Hepatocyte (in vitro differentiated cells): ENCODE measurements around the gene ADRM1. TPM values are rescaled to one million over a fixed set of nuclear protein-coding genes. Genes with fewer than 3 reads are reported as not detected.

Experiments used
- DNase-seq: peaks from one replicate; pipeline ENCODE4 v3.0.0-alpha.2; 2016; ENCODE audit warnings: low spot score
- H2AFZ ChIP-seq: fragments of 200-600 bp; sonication (generic); 2 replicates; pipeline ENCODE4 v1.6.0; 2016; ENCODE audit warnings: antibody characterized with exemption, mild to moderate bottlenecking
- H3K27ac ChIP-seq: fragments of 200-600 bp; sonication (generic); 2 replicates; pipeline ENCODE4 v1.5.1; 2016; ENCODE audit warnings: mild to moderate bottlenecking
- H3K27me3 ChIP-seq: fragments of 200-600 bp; sonication (generic); 2 replicates; pipeline ENCODE4 v1.6.1; 2016
- H3K36me3 ChIP-seq: fragments of 200-600 bp; sonication (generic); replicated peaks from 2 replicates; pipeline ENCODE4 v1.5.1; 2016; ENCODE audit warnings: low read depth; ENCODE audit not compliant: insufficient read depth
- H3K4me1 ChIP-seq: fragments of 200-600 bp; sonication (generic); 2 replicates; pipeline ENCODE4 v1.5.1; 2016; ENCODE audit warnings: mild to moderate bottlenecking, moderate library complexity; ENCODE audit not compliant: insufficient read depth
- H3K4me2 ChIP-seq: fragments of 200-600 bp; sonication (generic); 2 replicates; pipeline ENCODE4 v1.6.0; 2016
- H3K4me3 ChIP-seq: fragments of 200-600 bp; sonication (generic); 2 replicates; pipeline ENCODE4 v1.5.1; 2016; ENCODE audit warnings: mild to moderate bottlenecking
- H3K79me2 ChIP-seq: fragments of 200-600 bp; sonication (generic); 2 replicates; pipeline ENCODE4 v1.6.0; 2017; ENCODE audit warnings: mild to moderate bottlenecking
- H3K9me2 ChIP-seq: fragments of 200-600 bp; sonication (generic); replicated peaks from 2 replicates; pipeline ENCODE4 v1.6.0; 2017; ENCODE audit warnings: mild to moderate bottlenecking; ENCODE audit not compliant: insufficient read depth
- H3K9me3 ChIP-seq: fragments of 200-600 bp; sonication (generic); 2 replicates; pipeline ENCODE4 v1.5.1; 2016; ENCODE audit warnings: low read depth, mild to moderate bottlenecking
- H4K20me1 ChIP-seq: fragments of 200-600 bp; sonication (generic); 2 replicates; pipeline ENCODE4 v1.6.0; 2016; ENCODE audit warnings: mild to moderate bottlenecking; ENCODE audit not compliant: insufficient read depth, poor library complexity, severe bottlenecking
- EZH2 ChIP-seq: fragments of 200-600 bp; sonication (generic); IDR thresholded peaks from 2 replicates; pipeline ENCODE4 v1.6.1; 2016; ENCODE audit warnings: antibody characterized with exemption, mild to moderate bottlenecking, borderline replicate concordance
- EZH2phosphoT487 ChIP-seq: fragments of 200-600 bp; sonication (generic); IDR thresholded peaks from one replicate; pipeline ENCODE4 v1.6.1; 2018; ENCODE audit warnings: antibody characterized with exemption, mild to moderate bottlenecking, low read depth, moderate library complexity; ENCODE audit not compliant: unreplicated experiment, severe bottlenecking
- WGBS: methylation state at CpG from one replicate; pipeline ENCODE4 v1.1.6; 2016; ENCODE audit warnings: low lambda C conversion rate; ENCODE audit errors: missing lambda C conversion rate; 5-methylcytosine and 5-hydroxymethylcytosine counted together
- polyA plus RNA-seq: library from polyadenylated mRNA; unstranded; fragments of >200 nt; fragmentation: Nextera tagmentation; extraction: Ambion mirVana; gene quantifications from 2 replicates; pipeline ENCODE4 v1.2.1, GENCODE V29; 2016
- total RNA-seq: library from RNA; depleted of rRNA; stranded (reverse); fragments of >200 nt; gene quantifications from 2 replicates; pipeline ENCODE4 v1.2.3, GENCODE V29; 2014
- TF ChIP-seq, protein P1 (sequence below): fragments of 200-600 bp; sonication (generic); IDR thresholded peaks from 2 replicates; pipeline ENCODE4 v1.5.1; 2016; ENCODE audit warnings: antibody characterized with exemption, mild to moderate bottlenecking; ENCODE audit not compliant: poor library complexity

ADRM1 gene
- total and polyA plus RNA-seq, 2 experiments from 2014 or later = 103 to 144 TPM

DNA sequence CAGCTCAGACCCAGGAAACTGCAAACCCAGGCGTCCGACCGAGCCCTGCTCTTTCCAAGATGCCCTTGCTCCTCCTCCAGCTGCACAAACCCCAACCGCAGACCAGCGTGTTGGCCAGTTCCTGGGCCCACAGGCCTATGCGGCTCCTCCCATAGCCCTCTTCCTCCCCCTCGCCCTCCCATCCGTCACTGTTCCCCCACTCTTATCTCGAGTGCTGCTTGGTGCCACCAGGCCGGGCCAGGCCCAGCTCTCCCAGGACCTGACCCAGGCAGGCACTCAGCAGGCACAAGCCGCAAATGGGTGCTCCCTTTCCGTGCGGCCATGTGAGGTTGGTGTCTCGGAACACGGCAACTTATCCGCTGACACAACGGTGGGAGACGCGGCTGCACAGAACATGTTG lies 28.6 kb downstream of the ADRM1 start:
- Histone ChIP-seq H3K36me3 (no peaks in the 10 kb centered on the region), H3K9me3 (no peaks in the 10 kb centered on the region), H3K27ac (no peak overlapping the region), H3K4me2 (no peak overlapping the region), H3K79me2 (no peaks in the 10 kb centered on the region), H3K4me1 (no peaks in the 10 kb centered on the region), H3K27me3 (no peaks in the 10 kb centered on the region), H3K4me3 (no peak overlapping the region), H2AFZ (no peak overlapping the region), H3K9me2 (no peaks in the 10 kb centered on the region), H4K20me1 (no peaks in the 10 kb centered on the region)
- 96% methylated on average over 17 of the region's 19 CpGs for WGBS
- TF ChIP-seq EZH2 (no peak), EZH2phosphoT487 (no peak)
- TF ChIP-seq, protein P1, sequence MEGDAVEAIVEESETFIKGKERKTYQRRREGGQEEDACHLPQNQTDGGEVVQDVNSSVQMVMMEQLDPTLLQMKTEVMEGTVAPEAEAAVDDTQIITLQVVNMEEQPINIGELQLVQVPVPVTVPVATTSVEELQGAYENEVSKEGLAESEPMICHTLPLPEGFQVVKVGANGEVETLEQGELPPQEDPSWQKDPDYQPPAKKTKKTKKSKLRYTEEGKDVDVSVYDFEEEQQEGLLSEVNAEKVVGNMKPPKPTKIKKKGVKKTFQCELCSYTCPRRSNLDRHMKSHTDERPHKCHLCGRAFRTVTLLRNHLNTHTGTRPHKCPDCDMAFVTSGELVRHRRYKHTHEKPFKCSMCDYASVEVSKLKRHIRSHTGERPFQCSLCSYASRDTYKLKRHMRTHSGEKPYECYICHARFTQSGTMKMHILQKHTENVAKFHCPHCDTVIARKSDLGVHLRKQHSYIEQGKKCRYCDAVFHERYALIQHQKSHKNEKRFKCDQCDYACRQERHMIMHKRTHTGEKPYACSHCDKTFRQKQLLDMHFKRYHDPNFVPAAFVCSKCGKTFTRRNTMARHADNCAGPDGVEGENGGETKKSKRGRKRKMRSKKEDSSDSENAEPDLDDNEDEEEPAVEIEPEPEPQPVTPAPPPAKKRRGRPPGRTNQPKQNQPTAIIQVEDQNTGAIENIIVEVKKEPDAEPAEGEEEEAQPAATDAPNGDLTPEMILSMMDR = no peak
- DNase-seq = no peak

DNA sequence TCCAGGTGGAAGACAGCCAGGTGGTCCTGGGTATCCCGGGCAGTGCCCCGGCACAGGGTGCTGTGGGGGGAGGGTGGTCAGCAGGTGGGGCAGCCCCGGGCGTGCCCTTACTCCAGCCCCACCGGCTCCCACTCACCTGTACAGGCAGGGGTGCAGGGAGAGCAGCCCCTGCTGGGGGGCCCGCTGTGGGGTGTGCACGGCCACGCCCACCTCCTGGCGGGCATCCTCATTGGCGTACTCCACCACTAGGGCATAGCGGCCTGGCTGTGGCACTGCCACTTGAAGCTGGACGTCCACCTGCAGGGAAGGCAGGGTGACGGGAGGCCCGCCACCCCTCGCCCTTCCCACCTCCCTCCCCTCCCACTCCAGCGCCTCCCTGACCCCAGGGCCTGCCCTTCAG lies 29.6 kb downstream of the ADRM1 start:
- no peak overlapping the region for H3K4me3 ChIP-seq
- H3K27ac ChIP-seq = no peak overlapping the region
- H3K9me2 ChIP-seq = no peaks in the 10 kb centered on the region
- DNase-seq = no peak
- H3K27me3 ChIP-seq = no peaks in the 10 kb centered on the region
- no peak overlapping the region for H2AFZ ChIP-seq
- no peaks in the 10 kb centered on the region for H3K36me3 ChIP-seq
- H3K79me2 ChIP-seq = no peaks in the 10 kb centered on the region
- 91% methylated on average over 4 of the region's 16 CpGs for WGBS
- H4K20me1 ChIP-seq = no peaks in the 10 kb centered on the region
- H3K9me3 ChIP-seq = no peaks in the 10 kb centered on the region
- H3K4me2 ChIP-seq = no peak overlapping the region
- no peak for TF ChIP-seq EZH2phosphoT487
- TF ChIP-seq, protein P1 = no peak
- no peak for TF ChIP-seq EZH2
- H3K4me1 ChIP-seq = no peaks in the 10 kb centered on the region

DNA sequence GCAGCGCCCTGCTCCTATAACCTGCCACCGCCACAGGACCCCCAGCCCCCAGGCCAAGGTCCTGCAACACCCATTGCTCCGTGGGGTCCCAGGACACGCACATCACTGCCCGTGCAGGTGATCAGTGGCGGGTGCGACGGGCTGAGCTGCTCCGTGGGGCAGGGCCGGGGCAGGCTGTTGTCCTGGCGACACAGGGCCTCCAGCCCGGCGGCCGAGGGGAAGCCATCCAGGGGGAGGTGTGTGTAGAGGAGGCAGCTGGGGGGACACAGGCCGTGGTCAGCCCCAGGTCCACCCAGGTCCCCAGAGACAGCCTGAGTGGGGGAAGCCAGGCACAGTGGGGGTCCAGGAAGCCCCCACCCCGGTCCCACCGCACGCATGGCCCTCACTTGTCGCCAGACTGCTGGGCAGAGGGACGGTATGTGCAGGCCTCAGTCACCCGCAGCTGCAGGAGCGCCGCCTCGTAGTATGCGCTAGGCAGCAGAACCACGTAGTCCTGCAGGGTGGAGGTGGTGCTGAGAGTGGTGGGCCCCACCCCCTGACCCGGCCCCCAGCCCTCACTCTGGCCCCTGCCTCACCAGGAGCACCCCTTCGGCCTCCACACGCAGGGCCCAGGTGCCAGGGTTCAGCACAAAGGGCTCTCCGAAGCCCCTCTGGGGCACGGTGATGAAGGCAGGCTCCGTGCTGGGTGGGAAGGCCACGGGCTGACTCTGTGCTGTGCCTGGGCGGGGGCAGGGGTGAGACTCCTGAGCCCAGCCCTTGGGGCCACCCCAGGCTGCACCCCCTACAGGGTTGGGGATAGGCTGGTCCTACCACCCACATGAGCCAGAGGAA lies 30.4 kb downstream of the ADRM1 start:
- 97% methylated on average over 18 of the region's 34 CpGs for WGBS
- no peak for DNase-seq
- no peak overlapping the region for H2AFZ ChIP-seq
- H3K27ac ChIP-seq = no peak overlapping the region
- H3K27me3 ChIP-seq = no peaks in the 10 kb centered on the region
- no peaks in the 10 kb centered on the region for H3K36me3 ChIP-seq
- H3K9me3 ChIP-seq = no peaks in the 10 kb centered on the region
- H3K4me3 ChIP-seq = no peak overlapping the region
- H3K9me2 ChIP-seq = no peaks in the 10 kb centered on the region
- no peaks in the 10 kb centered on the region for H3K4me1 ChIP-seq
- TF ChIP-seq EZH2 = no peak
- no peak overlapping the region for H3K4me2 ChIP-seq
- H4K20me1 ChIP-seq = no peaks in the 10 kb centered on the region
- no peaks in the 10 kb centered on the region for H3K79me2 ChIP-seq

GRCh38 chr20:62333820-62334595 lies 31.2 kb downstream of the ADRM1 start:
- H2AFZ ChIP-seq = no peak overlapping the region
- TF ChIP-seq EZH2phosphoT487 (no peak), EZH2 (no peak)
- TF ChIP-seq, protein P1 = no peak
- no peak for DNase-seq
- no peaks in the 10 kb centered on the region for H3K79me2 ChIP-seq
- no peak overlapping the region for H3K4me2 ChIP-seq
- no peaks in the 10 kb centered on the region for H3K27me3 ChIP-seq
- 96% methylated on average over 32 of the region's 37 CpGs for WGBS
- H3K36me3 ChIP-seq = no peaks in the 10 kb centered on the region
- no peaks in the 10 kb centered on the region for H3K9me3 ChIP-seq
- H3K4me1 ChIP-seq = no peaks in the 10 kb centered on the region
- H3K27ac ChIP-seq = no peak overlapping the region
- no peaks in the 10 kb centered on the region for H3K9me2 ChIP-seq
- H4K20me1 ChIP-seq = no peaks in the 10 kb centered on the region
- no peak overlapping the region for H3K4me3 ChIP-seq
